Activated B cell treated with CpG ODN at 0.5 μM for 24 hours (primary cell): ENCODE data around the gene UBA6. TPM values are rescaled to one million over a fixed set of nuclear protein-coding genes. Genes with fewer than 3 reads are reported as not detected.
"Not testable (repeated sequence)": the region's sequence is repeated elsewhere in the genome, so short reads cannot be mapped to it uniquely, and the experiment has no call there.

ENCODE experiments used
- ATAC-seq: fragments of 200-7000 bp; cut with Tn5 transposase; one replicate; pipeline ENCODE4 v1.10.0; 2021; ENCODE audit warnings: low read depth, mild to moderate bottlenecking, moderate library complexity
- CTCF ChIA-PET: fragments of 350-600 bp; sonication (Branson Sonifier 250); formaldehyde crosslinking; loops from one replicate; lab custom pipeline; 2021; ENCODE audit warnings: antibody characterized with exemption; lab: Charles Lee
- POLR2A ChIA-PET: fragments of 350-600 bp; sonication (Branson Sonifier 250); formaldehyde crosslinking; loops from one replicate; lab custom pipeline; 2021; ENCODE audit warnings: antibody characterized with exemption; lab: Charles Lee
- DNase-seq: peaks from one replicate; pipeline ENCODE4 v3.0.0; 2022
- H3K27ac Mint-ChIP-seq: one replicate; pipeline ENCODE4 v1.8.0; 2020; ENCODE audit warnings: mixed read lengths
- H3K27me3 Mint-ChIP-seq: one replicate; pipeline ENCODE4 v1.8.0; 2021; ENCODE audit warnings: mixed read lengths
- H3K36me3 Mint-ChIP-seq: one replicate; pipeline ENCODE4 v1.8.0; 2021; ENCODE audit warnings: low read depth, mixed read lengths
- H3K4me1 Mint-ChIP-seq: one replicate; pipeline ENCODE4 v1.8.0; 2021; ENCODE audit warnings: mixed read lengths
- H3K4me3 Mint-ChIP-seq: one replicate; pipeline ENCODE4 v1.8.0; 2020; ENCODE audit warnings: mild to moderate bottlenecking, mixed read lengths
- H3K9me3 Mint-ChIP-seq: one replicate; pipeline ENCODE4 v1.8.0; 2020; ENCODE audit warnings: mixed read lengths
- CTCF ChIP-seq: fragments of 200-600 bp; IDR thresholded peaks from one replicate; pipeline ENCODE4 v1.8.0; 2022; ENCODE audit warnings: antibody characterized with exemption, mild to moderate bottlenecking
- intact Hi-C: fragments of 100-400 bp; cut with micrococcal nuclease; formaldehyde crosslinking; loops from one replicate; pipeline ENCODE4 v1.15.1; 2024
- total RNA-seq: library from RNA; stranded (reverse); gene quantifications from 2 replicates; pipeline ENCODE4 v1.2.3, GENCODE V29; 2022

The UBA6 gene
- total RNA-seq, 1 donor from 2014 or later = 70.4 TPM

GRCh38 chr4:67712000-67712625 is 11.2 kb upstream of the UBA6 start:
- H3K4me3 Mint-ChIP-seq = no peak overlapping the region
- intact Hi-C loops = no loop called here
- H3K9me3 Mint-ChIP-seq = no peaks in the 10 kb centered on the region
- H3K36me3 Mint-ChIP-seq = peaks cover 24% of the 10 kb centered on the region
- no peak overlapping the region for H3K27ac Mint-ChIP-seq
- DNase-seq = no peak
- H3K27me3 Mint-ChIP-seq = no peaks in the 10 kb centered on the region
- H3K4me1 Mint-ChIP-seq = peaks cover 13% of the 10 kb centered on the region
- TF ChIP-seq CTCF = no peak
- CTCF ChIA-PET = no interaction called here
- ATAC-seq = no peak
- POLR2A ChIA-PET = no interaction called here

- DNase-seq, H3K4me3 Mint-ChIP-seq, H3K27me3 Mint-ChIP-seq, H3K9me3 Mint-ChIP-seq, CTCF ChIA-PET, POLR2A ChIA-PET, H3K27ac Mint-ChIP-seq, intact Hi-C loops, ATAC-seq: not testable (repeated sequence)
- Mint-ChIP-seq H3K36me3 (peaks cover 32% of the 10 kb centered on the region), H3K4me1 (peaks cover 38% of the 10 kb centered on the region)
These were observed 5.7 kb upstream of the UBA6 start for GRCh38 chr4:67706682-67707081.

GRCh38 chr4:67704843-67705242 is 3.9 kb upstream of the UBA6 start:
- intact Hi-C loops = no loop called here
- Mint-ChIP-seq H3K4me1 (peaks cover 46% of the 10 kb centered on the region), H3K27ac (no peak overlapping the region), H3K27me3 (no peaks in the 10 kb centered on the region), H3K9me3 (peaks cover 10% of the 10 kb centered on the region), H3K36me3 (peaks cover 31% of the 10 kb centered on the region), H3K4me3 (no peak overlapping the region)
- ATAC-seq (no peak), DNase-seq (no peak)
- no peak for TF ChIP-seq CTCF
- CTCF ChIA-PET = no interaction called here
- POLR2A ChIA-PET = no interaction called here

- Mint-ChIP-seq H3K9me3 (peaks cover 10% of the 10 kb centered on the region), H3K36me3 (peaks cover 30% of the 10 kb centered on the region), H3K27ac (peak overlapping the region; percentile 94), H3K4me1 (peaks cover 63% of the 10 kb centered on the region), H3K4me3 (peak overlapping the region; percentile 92), H3K27me3 (no peaks in the 10 kb centered on the region)
- no peak for DNase-seq
- no peak for TF ChIP-seq CTCF
- intact Hi-C loops = no loop called here
- ATAC-seq = no peak
- ChIA-PET CTCF (interaction anchor here (0.7 to 1.0 kb wide), 2 partner anchors 47 to 152 kb away, joined by 3 to 4 read pairs; no protein-coding TSS in a partner anchor), POLR2A (interaction anchor here (3.7 kb wide), 1 partner anchor 157 kb away, joined by 35 read pairs; the partner anchor contains the start of gene CENPC)
These were observed 1.2 kb upstream of the UBA6 start for GRCh38 chr4:67702166-67702565.

- intact Hi-C loops = loop anchor here (1.0 to 2.0 kb wide), 6 partner anchors 45 to 649 kb away; partner anchors contain the start of genes CENPC and YTHDC1
- Mint-ChIP-seq H3K27me3 (no peaks in the 10 kb centered on the region), H3K4me1 (peaks cover 63% of the 10 kb centered on the region), H3K36me3 (peaks cover 26% of the 10 kb centered on the region), H3K4me3 (peak overlapping the region; percentile 92), H3K27ac (peak overlapping the region; percentile 94), H3K9me3 (peaks cover 6% of the 10 kb centered on the region)
- ATAC-seq = no peak
- DNase-seq = no peak
- CTCF ChIA-PET = interaction anchor here (1.0 to 1.7 kb wide), 4 partner anchors 14 to 156 kb away, joined by 3 to 6 read pairs (median 5); partner anchors contain the start of gene CENPC
- POLR2A ChIA-PET = interaction anchor here (0.6 to 3.7 kb wide), 7 partner anchors 45 to 157 kb away, joined by 3 to 35 read pairs (median 5); partner anchors contain the start of genes CENPC and STAP1
- TF ChIP-seq CTCF = no peak
These were observed 529 bp upstream of the UBA6 start for GRCh38 chr4:67701517-67701850.
